ENCODE measurements around the gene MED25. TPM values are rescaled to one million over a fixed set of nuclear protein-coding genes. Genes with fewer than 3 reads are reported as not detected.

Gene MED25
- total and polyA plus RNA-seq, 9 of the 15 experiments (the other 6 are each of a cell fraction or from before 2014, with no cell fraction given) = 4.1 to 93.9 (median 19.3) TPM

DNA sequence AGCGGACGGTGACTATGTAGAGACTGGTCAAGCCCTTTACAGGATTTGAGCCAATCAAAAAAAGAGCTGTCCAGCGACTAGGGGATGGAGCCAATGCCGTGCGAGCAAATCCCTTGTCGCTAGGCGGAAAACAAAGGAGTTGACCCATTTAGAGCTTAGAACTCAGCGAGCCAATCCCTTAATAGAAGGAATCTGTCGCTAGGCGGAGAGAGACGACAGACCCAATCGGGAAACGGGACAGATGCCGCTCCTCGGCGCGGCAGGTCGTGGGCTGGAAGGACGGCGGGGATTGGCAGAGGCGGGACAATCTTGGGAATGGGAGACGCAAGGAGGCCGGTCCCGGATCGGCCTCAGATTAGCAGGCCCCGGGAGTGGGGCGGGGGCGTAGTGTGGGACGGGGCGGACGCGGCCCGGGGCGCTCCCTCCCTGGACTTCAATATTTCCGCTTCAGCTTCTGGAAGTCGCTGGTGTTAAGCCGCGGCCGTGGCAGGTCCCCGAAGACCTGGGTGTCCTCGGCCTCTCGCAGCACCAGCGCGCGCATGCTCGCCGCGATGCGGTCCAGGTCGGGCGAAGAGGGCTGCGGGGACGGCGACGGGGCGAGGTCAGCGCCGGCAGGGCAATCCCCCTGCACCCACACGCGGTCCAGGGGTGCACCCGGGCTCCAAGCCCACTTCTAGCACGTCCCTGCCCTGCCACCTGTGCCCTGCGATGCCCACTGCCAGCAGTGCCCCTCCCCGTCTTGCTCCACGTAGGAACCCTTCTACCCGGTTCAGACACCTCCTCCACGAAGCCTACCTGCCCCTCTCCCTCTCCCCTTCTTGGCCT lies 51.6 kb downstream of the MED25 start (continued):
- TF ChIP-seq, protein P1, sequence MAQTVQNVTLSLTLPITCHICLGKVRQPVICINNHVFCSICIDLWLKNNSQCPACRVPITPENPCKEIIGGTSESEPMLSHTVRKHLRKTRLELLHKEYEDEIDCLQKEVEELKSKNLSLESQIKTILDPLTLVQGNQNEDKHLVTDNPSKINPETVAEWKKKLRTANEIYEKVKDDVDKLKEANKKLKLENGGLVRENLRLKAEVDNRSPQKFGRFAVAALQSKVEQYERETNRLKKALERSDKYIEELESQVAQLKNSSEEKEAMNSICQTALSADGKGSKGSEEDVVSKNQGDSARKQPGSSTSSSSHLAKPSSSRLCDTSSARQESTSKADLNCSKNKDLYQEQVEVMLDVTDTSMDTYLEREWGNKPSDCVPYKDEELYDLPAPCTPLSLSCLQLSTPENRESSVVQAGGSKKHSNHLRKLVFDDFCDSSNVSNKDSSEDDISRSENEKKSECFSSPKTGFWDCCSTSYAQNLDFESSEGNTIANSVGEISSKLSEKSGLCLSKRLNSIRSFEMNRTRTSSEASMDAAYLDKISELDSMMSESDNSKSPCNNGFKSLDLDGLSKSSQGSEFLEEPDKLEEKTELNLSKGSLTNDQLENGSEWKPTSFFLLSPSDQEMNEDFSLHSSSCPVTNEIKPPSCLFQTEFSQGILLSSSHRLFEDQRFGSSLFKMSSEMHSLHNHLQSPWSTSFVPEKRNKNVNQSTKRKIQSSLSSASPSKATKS (CRISPR knock-in tag; IDR thresholded peaks at IDR 0.05) = no peak
- TF ChIP-seq, protein P2, sequence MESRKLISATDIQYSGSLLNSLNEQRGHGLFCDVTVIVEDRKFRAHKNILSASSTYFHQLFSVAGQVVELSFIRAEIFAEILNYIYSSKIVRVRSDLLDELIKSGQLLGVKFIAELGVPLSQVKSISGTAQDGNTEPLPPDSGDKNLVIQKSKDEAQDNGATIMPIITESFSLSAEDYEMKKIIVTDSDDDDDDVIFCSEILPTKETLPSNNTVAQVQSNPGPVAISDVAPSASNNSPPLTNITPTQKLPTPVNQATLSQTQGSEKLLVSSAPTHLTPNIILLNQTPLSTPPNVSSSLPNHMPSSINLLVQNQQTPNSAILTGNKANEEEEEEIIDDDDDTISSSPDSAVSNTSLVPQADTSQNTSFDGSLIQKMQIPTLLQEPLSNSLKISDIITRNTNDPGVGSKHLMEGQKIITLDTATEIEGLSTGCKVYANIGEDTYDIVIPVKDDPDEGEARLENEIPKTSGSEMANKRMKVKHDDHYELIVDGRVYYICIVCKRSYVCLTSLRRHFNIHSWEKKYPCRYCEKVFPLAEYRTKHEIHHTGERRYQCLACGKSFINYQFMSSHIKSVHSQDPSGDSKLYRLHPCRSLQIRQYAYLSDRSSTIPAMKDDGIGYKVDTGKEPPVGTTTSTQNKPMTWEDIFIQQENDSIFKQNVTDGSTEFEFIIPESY (CRISPR knock-in tag; IDR thresholded peaks at IDR 0.05) = no peak
- TF ChIP-seq SIN3B (IDR thresholded peaks at IDR 0.05; ENCODE audit: low read depth) (no peak), ZNF311 (CRISPR knock-in tag; IDR thresholded peaks at IDR 0.05) (no peak), ETS2 (tag; IDR thresholded peaks at IDR 0.05; ENCODE audit: borderline replicate concordance, poor library complexity, severe bottlenecking) (no peak), ZBTB17 (CRISPR knock-in tag; IDR thresholded peaks at IDR 0.05) (peak; percentile 29; the same call in 1 of the 2 replicates), ZKSCAN1 (IDR thresholded peaks at IDR 0.05; ENCODE audit: low read depth, low read length) (no peak), ZFP36 (IDR thresholded peaks at IDR 0.05; ENCODE audit: low read depth, low read length, partially characterized antibody) (peak; percentile 96), HNRNPUL1 (IDR thresholded peaks at IDR 0.05; ENCODE audit: low read length) (no peak), FOXP1 (CRISPR knock-in tag; IDR thresholded peaks at IDR 0.05) (peak; percentile 46; the same call in 1 of the 2 replicates), NBN (IDR thresholded peaks at IDR 0.05; ENCODE audit: low read depth) (no peak), TRIM24 (IDR thresholded peaks at IDR 0.05) (0 out of 4 replicates have a peak, but pooled peaks of 1 of the 2 experiments have one; percentile 13), KHSRP (IDR thresholded peaks at IDR 0.05) (no peak), FOXJ3 (CRISPR knock-in tag; IDR thresholded peaks at IDR 0.05) (no peak), SOX6 (IDR thresholded peaks at IDR 0.05) (0 out of 2 replicates have a peak, but pooled peaks have one; percentile 17), BRF1 (IDR thresholded peaks at IDR 0.05; ENCODE audit: borderline replicate concordance, extremely low read depth, insufficient read length) (no peak), ADNP (tag; IDR thresholded peaks at IDR 0.05) (no peak), IRF2 (CRISPR knock-in tag; IDR thresholded peaks at IDR 0.05) (no peak)
- TF ChIP-seq, protein P3, sequence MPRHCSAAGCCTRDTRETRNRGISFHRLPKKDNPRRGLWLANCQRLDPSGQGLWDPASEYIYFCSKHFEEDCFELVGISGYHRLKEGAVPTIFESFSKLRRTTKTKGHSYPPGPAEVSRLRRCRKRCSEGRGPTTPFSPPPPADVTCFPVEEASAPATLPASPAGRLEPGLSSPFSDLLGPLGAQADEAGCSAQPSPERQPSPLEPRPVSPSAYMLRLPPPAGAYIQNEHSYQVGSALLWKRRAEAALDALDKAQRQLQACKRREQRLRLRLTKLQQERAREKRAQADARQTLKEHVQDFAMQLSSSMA (CRISPR knock-in tag; IDR thresholded peaks at IDR 0.05) = 0 out of 2 replicates have a peak, but pooled peaks have one; percentile 25
- TF ChIP-seq, protein P4, sequence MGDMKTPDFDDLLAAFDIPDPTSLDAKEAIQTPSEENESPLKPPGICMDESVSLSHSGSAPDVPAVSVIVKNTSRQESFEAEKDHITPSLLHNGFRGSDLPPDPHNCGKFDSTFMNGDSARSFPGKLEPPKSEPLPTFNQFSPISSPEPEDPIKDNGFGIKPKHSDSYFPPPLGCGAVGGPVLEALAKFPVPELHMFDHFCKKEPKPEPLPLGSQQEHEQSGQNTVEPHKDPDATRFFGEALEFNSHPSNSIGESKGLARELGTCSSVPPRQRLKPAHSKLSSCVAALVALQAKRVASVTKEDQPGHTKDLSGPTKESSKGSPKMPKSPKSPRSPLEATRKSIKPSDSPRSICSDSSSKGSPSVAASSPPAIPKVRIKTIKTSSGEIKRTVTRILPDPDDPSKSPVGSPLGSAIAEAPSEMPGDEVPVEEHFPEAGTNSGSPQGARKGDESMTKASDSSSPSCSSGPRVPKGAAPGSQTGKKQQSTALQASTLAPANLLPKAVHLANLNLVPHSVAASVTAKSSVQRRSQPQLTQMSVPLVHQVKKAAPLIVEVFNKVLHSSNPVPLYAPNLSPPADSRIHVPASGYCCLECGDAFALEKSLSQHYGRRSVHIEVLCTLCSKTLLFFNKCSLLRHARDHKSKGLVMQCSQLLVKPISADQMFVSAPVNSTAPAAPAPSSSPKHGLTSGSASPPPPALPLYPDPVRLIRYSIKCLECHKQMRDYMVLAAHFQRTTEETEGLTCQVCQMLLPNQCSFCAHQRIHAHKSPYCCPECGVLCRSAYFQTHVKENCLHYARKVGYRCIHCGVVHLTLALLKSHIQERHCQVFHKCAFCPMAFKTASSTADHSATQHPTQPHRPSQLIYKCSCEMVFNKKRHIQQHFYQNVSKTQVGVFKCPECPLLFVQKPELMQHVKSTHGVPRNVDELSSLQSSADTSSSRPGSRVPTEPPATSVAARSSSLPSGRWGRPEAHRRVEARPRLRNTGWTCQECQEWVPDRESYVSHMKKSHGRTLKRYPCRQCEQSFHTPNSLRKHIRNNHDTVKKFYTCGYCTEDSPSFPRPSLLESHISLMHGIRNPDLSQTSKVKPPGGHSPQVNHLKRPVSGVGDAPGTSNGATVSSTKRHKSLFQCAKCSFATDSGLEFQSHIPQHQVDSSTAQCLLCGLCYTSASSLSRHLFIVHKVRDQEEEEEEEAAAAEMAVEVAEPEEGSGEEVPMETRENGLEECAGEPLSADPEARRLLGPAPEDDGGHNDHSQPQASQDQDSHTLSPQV (IDR thresholded peaks at IDR 0.05) = no peak; the same call in 1 of the 2 replicates

All from K562 (cell line).